NCI-H2196 (cell line): ENCODE results near the gene KIFC1.
"Not testable (repeated sequence)": the region's sequence is repeated elsewhere in the genome, so short reads cannot be mapped to it uniquely, and the experiment has no call there.

Experiments used
- DNase-seq: peaks from one replicate; lab custom pipeline; 2025; ENCODE audit not compliant: unreplicated experiment; lab: John Stamatoyannopoulos, UW

Gene KIFC1

DNA sequence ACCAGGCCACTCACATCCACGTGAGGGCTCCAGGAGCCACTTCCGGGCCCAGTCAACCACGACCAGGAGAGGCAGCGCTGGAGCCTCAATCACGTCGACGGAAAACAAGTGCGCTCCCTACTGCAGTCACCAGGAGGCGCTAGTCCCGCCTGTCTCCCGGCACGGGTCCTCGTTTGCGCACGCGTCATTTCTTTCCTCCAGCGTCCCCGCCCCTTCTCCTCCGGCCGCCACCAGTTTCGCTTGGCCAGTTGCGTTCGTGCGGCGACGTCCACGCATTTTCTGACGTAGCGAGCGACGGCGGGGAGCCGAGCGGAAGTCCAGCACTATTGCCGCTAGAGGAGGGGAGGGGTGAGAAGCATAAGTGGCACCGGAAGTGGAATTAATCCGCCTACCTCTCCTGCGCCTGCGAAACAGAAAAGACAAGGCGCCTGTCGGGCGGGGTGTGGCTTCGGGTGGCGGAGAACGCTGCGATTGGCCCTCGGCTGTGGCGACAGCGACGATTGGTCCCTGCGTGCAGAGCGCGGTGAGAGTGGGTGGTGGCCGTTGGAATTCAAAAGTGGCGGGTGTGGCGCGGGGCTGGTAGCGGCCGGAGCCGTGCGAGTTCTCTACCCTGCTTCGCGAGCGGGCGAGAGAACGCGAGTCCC lies at the start of gene KIFC1:
Gene KIFC1 (plus strand): TSS at position 546 of the 644 bp plus-strand sequence. CDS start 163 bp downstream, outside the sequence.
- peak; percentile 99 for DNase-seq

DNA sequence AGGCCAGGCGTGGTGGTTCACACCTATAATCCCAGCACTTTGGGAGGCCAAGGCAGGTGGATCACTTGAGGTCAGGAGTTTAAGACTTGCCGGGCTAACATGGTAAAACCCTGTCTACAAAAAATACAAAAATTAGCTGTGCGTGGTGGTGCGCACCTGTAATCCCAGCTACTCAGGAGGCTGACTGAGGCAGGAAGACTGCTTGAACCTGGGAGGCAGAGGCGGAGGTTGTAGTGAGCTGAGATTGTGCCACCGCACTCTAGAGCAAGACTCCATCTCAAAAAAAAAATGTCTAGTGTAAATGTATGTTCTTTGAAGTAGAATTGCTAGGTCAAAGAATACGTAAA lies 48.0 kb upstream of the KIFC1 start:
- not testable (repeated sequence) for DNase-seq

GRCh38 chr6:33343953-33344611 lies 47.5 kb upstream of the KIFC1 start:
- no peak for DNase-seq

DNA sequence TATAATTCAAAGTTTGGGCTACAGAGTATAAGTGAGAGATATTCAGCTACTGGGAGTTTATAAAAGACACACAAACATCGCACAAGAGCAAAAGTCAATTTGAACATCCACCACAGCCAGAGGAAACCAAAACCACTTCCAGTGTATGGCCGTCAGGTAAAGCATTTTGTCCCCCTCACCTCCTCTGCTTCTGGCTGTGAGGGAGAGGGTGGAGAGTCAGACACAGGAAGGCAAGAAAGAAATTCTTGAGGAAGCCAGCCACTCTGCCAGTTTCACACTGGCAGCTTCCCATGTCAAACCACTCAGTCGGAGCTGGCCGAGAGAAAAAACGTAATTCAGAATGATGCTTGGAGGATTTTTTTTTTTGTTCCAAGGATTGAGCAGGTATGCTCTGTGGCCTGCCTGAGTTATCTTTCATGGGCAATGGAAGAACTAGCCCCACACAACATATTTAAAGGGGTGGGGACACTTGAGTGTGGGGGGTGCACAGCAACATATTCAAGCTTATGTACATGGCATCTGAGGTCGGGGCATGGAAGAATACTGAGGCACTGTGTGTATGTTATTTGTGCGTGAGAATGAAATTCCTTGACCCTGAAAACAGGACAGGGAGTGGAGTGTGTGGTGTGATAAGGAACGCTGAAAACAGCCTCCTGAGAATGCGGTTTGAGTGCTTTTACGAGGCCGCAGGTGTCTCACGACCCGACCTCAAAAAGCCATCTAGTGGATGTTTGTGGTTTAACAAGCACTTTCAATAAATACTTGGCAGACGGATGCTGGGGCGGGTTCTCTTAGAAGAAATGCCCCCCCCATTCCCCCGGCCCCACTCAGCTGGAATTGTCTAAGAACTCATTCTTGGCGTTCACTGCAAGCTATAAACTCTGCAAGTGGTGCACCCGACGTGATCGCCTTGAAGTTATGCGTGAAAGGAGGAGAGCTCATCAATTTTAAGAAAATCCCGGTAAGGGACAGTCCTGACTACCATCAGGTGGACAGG lies 46.6 kb upstream of the KIFC1 start:
- DNase-seq: peak; percentile 76

GRCh38 chr6:33346972-33347371 lies 44.7 kb upstream of the KIFC1 start:
- not testable (repeated sequence) for DNase-seq

GRCh38 chr6:33347816-33348215 lies 43.8 kb upstream of the KIFC1 start:
- no peak for DNase-seq

- DNase-seq: not testable (repeated sequence)
Measured at GRCh38 chr6:33355860-33356259, 35.8 kb upstream of the KIFC1 start.

DNA sequence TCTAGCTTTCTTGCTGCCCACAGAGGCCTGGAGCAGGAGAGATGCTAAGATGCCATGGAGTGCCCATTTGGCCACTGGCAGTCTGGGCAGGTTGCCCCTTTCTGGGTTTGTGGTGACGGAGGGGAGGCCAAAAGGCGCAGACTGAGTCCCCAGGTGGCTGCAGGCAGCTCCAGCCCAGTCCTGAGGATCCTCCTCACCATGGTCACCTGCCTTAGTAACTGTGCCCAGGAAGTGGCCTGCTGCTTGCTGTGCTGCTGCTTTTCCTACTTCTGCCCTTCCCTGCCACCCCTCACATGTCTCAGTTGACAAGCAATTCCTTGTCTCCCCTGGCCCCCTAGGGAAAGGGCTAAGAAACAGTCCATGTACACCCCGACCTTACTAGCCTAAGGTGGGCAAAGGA lies 35.3 kb upstream of the KIFC1 start:
- no peak for DNase-seq

GRCh38 chr6:33357160-33357871 lies 34.3 kb upstream of the KIFC1 start:
- DNase-seq: not testable (repeated sequence)

DNA sequence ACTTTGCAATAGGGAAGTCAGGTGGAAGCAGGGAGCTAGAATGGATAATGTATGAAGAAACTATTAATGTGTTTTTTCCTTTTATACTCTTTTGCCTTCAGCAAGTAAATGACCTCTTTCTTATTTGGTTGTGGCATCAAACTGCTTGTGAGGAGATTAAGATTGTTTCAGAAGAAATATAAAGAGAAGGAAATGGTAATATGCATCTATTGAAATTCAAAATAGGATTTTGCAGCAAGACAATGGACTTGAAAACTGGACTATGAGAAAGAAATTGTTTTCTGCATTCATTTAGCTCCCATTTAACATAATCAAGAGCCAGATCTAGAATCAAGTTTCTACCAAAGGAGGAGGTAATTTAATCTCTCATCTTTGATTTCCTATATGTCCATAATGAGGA lies 32.3 kb upstream of the KIFC1 start:
- no peak for DNase-seq

- DNase-seq: not testable (repeated sequence)
Measured at GRCh38 chr6:33363486-33363885, 28.1 kb upstream of the KIFC1 start.

DNA sequence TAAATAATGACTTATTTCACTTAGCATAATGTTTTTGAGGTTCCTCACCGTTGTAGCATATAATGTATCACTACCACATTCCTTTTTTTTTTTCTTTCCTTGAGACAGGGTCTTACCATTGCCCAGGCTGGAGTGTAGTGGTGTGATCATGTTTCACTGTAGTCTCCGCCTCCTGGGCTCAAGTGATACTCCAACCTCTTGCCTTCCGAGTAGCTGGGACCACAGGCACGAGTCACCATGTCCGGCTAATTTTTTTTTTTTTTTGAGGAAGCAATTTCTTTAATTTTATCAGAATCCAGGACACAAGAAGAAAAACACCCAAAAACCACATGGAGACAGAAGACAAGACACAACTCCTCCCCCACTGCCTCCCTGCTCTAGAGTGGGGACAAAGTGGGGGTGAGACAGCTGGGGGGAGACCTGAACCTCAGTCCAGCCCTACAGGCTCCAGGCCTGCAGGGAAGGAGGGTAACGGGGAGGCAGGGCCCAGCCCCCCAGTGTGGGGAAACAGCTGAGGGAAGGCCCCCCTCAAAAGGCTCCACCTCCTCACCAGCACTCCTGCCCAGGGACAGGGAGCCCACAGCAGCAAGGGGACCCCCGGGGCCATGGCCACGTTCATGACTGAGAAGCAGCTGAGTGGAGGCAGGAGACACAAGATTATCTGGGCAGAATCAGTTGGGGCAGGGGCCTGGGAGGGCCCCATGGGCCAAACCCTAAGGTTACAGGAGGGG lies 27.0 kb upstream of the KIFC1 start:
- peak; percentile 27 for DNase-seq

- not testable (repeated sequence) for DNase-seq
Measured at GRCh38 chr6:33365206-33365971, 26.2 kb upstream of the KIFC1 start.

DNA sequence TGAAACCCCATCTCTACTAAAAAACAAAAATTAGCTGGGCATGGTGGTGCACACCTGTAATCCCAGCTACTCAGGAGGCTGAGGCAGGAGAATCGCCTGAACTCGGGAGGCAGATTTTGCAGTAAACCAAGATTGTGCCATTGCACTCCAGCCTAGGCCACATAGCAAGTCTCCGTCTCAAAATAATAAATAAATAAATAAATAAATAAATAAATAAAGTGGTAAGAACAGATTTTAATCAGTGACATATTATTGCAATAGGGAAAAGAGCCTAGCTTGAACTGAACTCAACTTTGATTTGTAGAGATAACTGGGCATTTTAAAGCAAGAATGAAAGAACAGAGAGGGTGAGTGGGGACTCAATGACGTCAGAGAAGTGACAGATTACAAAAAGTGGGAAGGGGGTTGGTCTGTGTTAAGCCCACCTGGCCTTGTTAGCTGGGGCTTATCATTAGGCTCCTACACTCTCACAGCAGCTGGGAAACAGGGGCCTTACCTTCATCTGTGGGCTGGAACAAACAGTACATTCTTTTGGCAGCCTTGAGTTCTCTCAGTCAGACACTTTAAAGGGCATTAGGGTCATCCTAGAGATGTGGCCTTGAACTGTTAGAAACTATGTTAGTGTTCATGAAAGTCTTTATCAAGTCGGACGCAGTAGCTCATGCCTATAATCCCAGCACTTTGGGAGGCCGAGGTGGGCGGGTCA lies 24.5 kb upstream of the KIFC1 start:
- DNase-seq: no peak

- not testable (repeated sequence) for DNase-seq
Measured at GRCh38 chr6:33367715-33368025, 24.0 kb upstream of the KIFC1 start.

DNA sequence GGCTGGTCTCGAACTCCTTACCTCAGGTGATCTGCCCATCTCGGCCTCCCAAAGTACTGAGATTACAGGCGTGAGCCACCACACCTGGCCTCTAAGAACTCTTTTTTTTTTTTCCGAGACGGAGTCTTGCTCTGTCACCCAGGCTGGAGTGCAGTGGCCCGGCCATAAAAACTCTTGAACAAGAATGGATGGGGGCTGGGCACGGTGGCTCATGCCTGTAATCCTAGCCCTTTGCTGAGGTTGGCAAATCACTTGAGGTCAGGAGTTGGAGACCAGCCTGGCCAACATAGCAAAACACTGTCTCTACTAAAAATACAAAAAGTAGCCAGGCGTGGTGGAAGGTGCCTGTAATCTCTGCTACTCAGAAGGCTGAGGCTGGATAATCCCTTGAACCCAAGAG lies 19.7 kb upstream of the KIFC1 start:
- not testable (repeated sequence) for DNase-seq

GRCh38 chr6:33372526-33373123 lies 19.0 kb upstream of the KIFC1 start:
- DNase-seq: no peak
